SU-DHL-6 (cell line): Measurements from ENCODE around the gene OR10AD1.

ENCODE experiments used
- CTCF ChIP-seq: fragments of 200-600 bp; sonication (generic); IDR thresholded peaks from one replicate; pipeline ENCODE4 v1.5.1; 2017; ENCODE audit warnings: antibody characterized with exemption, mild to moderate bottlenecking, low read length, moderate library complexity; ENCODE audit not compliant: insufficient read depth, poor library complexity, severe bottlenecking
- EZH2phosphoT487 ChIP-seq: fragments of 200-600 bp; sonication (generic), shearing (Covaris generic); conservative IDR thresholded peaks from 2 replicates; pipeline ENCODE4 v1.6.1; 2018; ENCODE audit warnings: mild to moderate bottlenecking, antibody characterized with exemption, low read length, moderate library complexity, mixed read lengths

- TF ChIP-seq CTCF (no peak), EZH2phosphoT487 (no peak)
Measured at GRCh38 chr12:48175613-48176416, 27.3 kb downstream of the OR10AD1 start.
